Measurements from ENCODE around the gene NFKB2.

- no peak for TF ChIP-seq POLR2A (IDR thresholded peaks at IDR 0.05)
- no peak for TF ChIP-seq CTCF (IDR thresholded peaks at IDR 0.05)
These were observed 5.6 kb upstream of the NFKB2 start for GRCh38 chr10:102389894-102390293.
